ENCODE measurements around the gene TMF1. TPM values are rescaled to one million over a fixed set of nuclear protein-coding genes. Genes with fewer than 3 reads are reported as not detected.

Gene TMF1
- total and polyA plus RNA-seq, 12 donors = 6.0 to 23.2 (median 20.1) TPM

- H3K9me3 ChIP-seq = no peaks in the 10 kb centered on the region
- DNase-seq (no peak), ATAC-seq (no peak)
- peaks cover 0 to 100% (median 46%) of the 10 kb centered on the region in 9 donors for H3K36me3 ChIP-seq
- no peak overlapping the region for H3K4me3 ChIP-seq
- no peak overlapping the region for H3K27ac ChIP-seq
- 88 to 89% methylated on average over 2 of the region's 2 CpGs for WGBS, 2 donors
- H3K4me1 ChIP-seq = peaks cover 0 to 8% (median 0%) of the 10 kb centered on the region in 9 donors
- H3K27me3 ChIP-seq = no peaks in the 10 kb centered on the region
- intact Hi-C loops (cut with DNase I) = no loop called here
- TF ChIP-seq, protein P1, sequence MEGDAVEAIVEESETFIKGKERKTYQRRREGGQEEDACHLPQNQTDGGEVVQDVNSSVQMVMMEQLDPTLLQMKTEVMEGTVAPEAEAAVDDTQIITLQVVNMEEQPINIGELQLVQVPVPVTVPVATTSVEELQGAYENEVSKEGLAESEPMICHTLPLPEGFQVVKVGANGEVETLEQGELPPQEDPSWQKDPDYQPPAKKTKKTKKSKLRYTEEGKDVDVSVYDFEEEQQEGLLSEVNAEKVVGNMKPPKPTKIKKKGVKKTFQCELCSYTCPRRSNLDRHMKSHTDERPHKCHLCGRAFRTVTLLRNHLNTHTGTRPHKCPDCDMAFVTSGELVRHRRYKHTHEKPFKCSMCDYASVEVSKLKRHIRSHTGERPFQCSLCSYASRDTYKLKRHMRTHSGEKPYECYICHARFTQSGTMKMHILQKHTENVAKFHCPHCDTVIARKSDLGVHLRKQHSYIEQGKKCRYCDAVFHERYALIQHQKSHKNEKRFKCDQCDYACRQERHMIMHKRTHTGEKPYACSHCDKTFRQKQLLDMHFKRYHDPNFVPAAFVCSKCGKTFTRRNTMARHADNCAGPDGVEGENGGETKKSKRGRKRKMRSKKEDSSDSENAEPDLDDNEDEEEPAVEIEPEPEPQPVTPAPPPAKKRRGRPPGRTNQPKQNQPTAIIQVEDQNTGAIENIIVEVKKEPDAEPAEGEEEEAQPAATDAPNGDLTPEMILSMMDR (IDR thresholded peaks at IDR 0.05) = no peak
Measured at GRCh38 chr3:69063636-69064035, 11.5 kb upstream of the TMF1 start.

DNA sequence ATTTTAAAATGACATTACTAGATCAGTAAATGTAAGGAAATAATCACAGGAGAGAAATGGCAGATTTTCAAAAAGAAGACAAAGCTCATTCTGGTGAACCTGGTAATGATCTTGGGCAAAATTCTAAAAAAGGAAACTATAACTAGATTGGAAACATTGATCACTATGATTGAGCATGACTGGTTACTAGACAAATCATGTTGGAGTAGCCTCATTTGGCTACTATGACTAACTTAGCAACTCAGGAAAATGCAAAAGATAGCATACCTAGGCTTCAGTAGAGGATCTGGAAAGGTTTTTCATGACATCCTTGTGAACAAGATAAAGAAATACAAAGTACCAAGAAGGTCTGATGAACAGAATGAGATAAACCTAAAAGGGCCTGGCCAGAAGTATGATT, 7.6 kb upstream of the TMF1 start:
- intact Hi-C loops (cut with DNase I) = no loop called here
- Histone ChIP-seq H3K9me3 (no peaks in the 10 kb centered on the region), H3K4me1 (peaks cover 0 to 15% (median 0%) of the 10 kb centered on the region in 9 donors), H3K4me3 (no peak overlapping the region), H3K27ac (peak overlapping the region in 1 of 10 donors; percentile 39), H3K27me3 (no peaks in the 10 kb centered on the region), H3K36me3 (peaks cover 0 to 100% (median 62%) of the 10 kb centered on the region in 9 donors)
- DNase-seq (no peak), ATAC-seq (no peak)
- TF ChIP-seq, protein P1 (IDR thresholded peaks at IDR 0.05) = no peak

DNA sequence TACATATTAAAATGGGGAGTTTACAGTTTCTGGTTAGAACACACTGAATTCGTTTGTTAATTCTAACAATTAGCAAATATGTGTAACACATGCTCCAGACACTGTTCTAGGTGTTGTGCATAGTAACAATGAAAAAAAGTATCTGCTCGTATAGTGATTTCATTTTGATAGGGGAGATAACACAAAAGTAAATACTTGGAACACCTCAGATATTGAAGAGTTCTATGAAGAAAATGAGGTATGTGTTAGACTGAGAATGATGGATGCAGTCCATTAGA, 6.8 kb upstream of the TMF1 start:
- Histone ChIP-seq H3K4me1 (peaks cover 0 to 15% (median 0%) of the 10 kb centered on the region in 9 donors), H3K27ac (peak overlapping the region in 1 of 10 donors; percentile 39), H3K4me3 (no peak overlapping the region), H3K9me3 (no peaks in the 10 kb centered on the region), H3K36me3 (peaks cover 0 to 100% (median 63%) of the 10 kb centered on the region in 9 donors), H3K27me3 (no peaks in the 10 kb centered on the region)
- intact Hi-C loops (cut with DNase I) = no loop called here
- no peak for ATAC-seq
- TF ChIP-seq, protein P1 (IDR thresholded peaks at IDR 0.05) = no peak
- DNase-seq = no peak
- 93 to 94% methylated on average over 2 of the region's 2 CpGs for WGBS, 2 donors

DNA sequence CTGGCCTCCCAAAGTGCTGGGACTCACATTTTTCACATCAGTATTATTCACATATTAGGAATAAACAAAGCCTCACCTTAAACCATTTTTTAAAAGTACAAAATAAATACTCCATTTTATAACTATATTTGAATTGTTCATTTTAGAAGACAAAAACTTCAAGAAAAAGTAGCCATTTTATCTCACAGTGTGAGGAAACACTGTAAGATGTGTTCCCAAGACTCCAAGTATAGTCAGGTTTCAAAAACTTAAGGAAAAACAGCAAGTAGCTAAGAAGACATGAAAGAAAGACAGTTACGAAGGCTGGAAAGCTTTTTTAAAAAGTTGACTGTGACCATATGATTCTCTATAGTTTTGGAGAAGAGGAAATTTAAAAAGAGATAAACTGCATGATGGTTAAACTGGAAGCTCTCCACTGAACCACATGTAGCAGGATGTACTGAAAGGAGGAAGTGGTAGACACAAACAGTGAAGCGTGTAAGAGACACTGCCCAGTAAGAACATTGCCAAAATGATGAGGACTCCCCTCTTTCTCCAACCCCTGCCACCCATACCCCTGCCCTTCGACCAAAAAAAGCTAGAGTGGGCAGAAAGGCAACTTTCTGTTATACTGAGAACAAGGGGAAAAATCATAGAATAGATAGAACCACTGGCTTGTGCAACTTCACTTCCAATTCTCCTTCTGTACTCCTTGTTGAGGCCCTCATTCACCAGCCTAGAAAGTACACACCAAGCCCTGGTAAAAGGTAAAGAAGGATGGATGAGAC, 6.2 kb upstream of the TMF1 start:
- H3K27me3 ChIP-seq = no peaks in the 10 kb centered on the region
- ATAC-seq = no peak
- no peaks in the 10 kb centered on the region for H3K9me3 ChIP-seq
- WGBS, 2 donors = 87 to 93% methylated on average over 3 of the region's 3 CpGs
- H3K4me3 ChIP-seq = no peak overlapping the region
- H3K4me1 ChIP-seq = peaks cover 0 to 15% (median 0%) of the 10 kb centered on the region in 9 donors
- TF ChIP-seq, protein P1 (IDR thresholded peaks at IDR 0.05) = no peak
- H3K27ac ChIP-seq = peak overlapping the region in 1 of 10 donors; percentile 39
- DNase-seq = no peak
- H3K36me3 ChIP-seq = peaks cover 0 to 100% (median 59%) of the 10 kb centered on the region in 9 donors
- intact Hi-C loops (cut with DNase I) = no loop called here
